Measurements from ENCODE around the gene CD99.

CD99 gene

GRCh38 chrX:2650865-2651264 lies 40.2 kb upstream of the CD99 start:
- H3K4me3 ChIP-seq (ENCODE audit: low read length) = no peak overlapping the region
- no peak for TF ChIP-seq CTCF (IDR thresholded peaks at IDR 0.05; ENCODE audit: insufficient read depth, low read depth, low read length, missing control alignments)
- no peak for DNase-seq (ENCODE audit: low read depth)

- H3K4me3 ChIP-seq (ENCODE audit: low read length) = no peak overlapping the region
- TF ChIP-seq CTCF (IDR thresholded peaks at IDR 0.05; ENCODE audit: insufficient read depth, low read depth, low read length, missing control alignments) = no peak
- no peak for DNase-seq (ENCODE audit: low read depth)
Measured at GRCh38 chrX:2652106-2652505, 39.0 kb upstream of the CD99 start.

GRCh38 chrX:2654436-2655340 lies 36.4 kb upstream of the CD99 start:
- no peak for TF ChIP-seq CTCF (IDR thresholded peaks at IDR 0.05; ENCODE audit: insufficient read depth, low read depth, low read length, missing control alignments)
- no peak for DNase-seq (ENCODE audit: low read depth)
- no peak overlapping the region for H3K4me3 ChIP-seq (ENCODE audit: low read length)

GRCh38 chrX:2656257-2656836 lies 34.7 kb upstream of the CD99 start:
- H3K4me3 ChIP-seq (ENCODE audit: low read length) = no peak overlapping the region
- no peak for DNase-seq (ENCODE audit: low read depth)
- no peak for TF ChIP-seq CTCF (IDR thresholded peaks at IDR 0.05; ENCODE audit: insufficient read depth, low read depth, low read length, missing control alignments)

GRCh38 chrX:2657532-2658113 lies 33.5 kb upstream of the CD99 start:
- no peak for TF ChIP-seq CTCF (IDR thresholded peaks at IDR 0.05; ENCODE audit: insufficient read depth, low read depth, low read length, missing control alignments)
- no peak for DNase-seq (ENCODE audit: low read depth)
- no peak overlapping the region for H3K4me3 ChIP-seq (ENCODE audit: low read length)

- H3K4me3 ChIP-seq (ENCODE audit: low read length) = no peak overlapping the region
- no peak for DNase-seq (ENCODE audit: low read depth)
- no peak for TF ChIP-seq CTCF (IDR thresholded peaks at IDR 0.05; ENCODE audit: insufficient read depth, low read depth, low read length, missing control alignments)
Measured at GRCh38 chrX:2658585-2659292, 32.4 kb upstream of the CD99 start.

All from epithelial cell of esophagus (primary cell).